NB4 (cell line): ENCODE results near the gene NOTCH3.

Source experiments
- POLR2A ChIP-seq: IDR thresholded peaks from 2 replicates; pipeline ENCODE4 v1.6.1; 2011; ENCODE audit warnings: mild to moderate bottlenecking; ENCODE audit not compliant: insufficient read length; ENCODE audit errors: extremely low read depth
- TF ChIP-seq, protein P1 (sequence below): IDR thresholded peaks from one replicate; pipeline ENCODE4 v1.5.1; 2012; ENCODE audit warnings: low read depth, low read length
- TF ChIP-seq, protein P2 (sequence below): IDR thresholded peaks from 2 replicates; pipeline ENCODE4 v1.6.1; 2011; ENCODE audit warnings: low read depth, low read length

DNA sequence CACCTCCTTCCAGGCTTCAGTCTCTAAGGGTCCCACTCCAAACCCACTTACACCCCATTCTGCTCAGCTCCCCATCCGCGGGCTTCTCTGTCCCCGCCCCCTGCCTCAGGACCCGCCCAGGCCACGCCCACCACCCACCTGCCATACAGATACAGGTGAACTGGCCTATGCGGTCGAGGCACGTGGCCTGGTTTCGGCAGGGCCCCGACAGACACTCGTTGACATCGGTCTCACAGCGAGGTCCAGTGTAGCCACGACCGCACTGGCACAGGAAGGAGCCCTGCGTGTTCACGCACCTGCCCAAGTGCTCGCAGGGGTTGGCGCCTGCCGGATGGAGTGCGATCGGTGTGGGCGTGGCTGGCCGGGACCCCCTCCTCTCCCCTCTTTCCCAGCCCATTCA is 11.9 kb downstream of the NOTCH3 start:
- TF ChIP-seq POLR2A = no peak
- TF ChIP-seq, protein P1, sequence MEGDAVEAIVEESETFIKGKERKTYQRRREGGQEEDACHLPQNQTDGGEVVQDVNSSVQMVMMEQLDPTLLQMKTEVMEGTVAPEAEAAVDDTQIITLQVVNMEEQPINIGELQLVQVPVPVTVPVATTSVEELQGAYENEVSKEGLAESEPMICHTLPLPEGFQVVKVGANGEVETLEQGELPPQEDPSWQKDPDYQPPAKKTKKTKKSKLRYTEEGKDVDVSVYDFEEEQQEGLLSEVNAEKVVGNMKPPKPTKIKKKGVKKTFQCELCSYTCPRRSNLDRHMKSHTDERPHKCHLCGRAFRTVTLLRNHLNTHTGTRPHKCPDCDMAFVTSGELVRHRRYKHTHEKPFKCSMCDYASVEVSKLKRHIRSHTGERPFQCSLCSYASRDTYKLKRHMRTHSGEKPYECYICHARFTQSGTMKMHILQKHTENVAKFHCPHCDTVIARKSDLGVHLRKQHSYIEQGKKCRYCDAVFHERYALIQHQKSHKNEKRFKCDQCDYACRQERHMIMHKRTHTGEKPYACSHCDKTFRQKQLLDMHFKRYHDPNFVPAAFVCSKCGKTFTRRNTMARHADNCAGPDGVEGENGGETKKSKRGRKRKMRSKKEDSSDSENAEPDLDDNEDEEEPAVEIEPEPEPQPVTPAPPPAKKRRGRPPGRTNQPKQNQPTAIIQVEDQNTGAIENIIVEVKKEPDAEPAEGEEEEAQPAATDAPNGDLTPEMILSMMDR = no peak
- TF ChIP-seq, protein P2, sequence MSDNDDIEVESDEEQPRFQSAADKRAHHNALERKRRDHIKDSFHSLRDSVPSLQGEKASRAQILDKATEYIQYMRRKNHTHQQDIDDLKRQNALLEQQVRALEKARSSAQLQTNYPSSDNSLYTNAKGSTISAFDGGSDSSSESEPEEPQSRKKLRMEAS = no peak
